Right forelimb (tissue), 1 donor: ENCODE results near the gene RFX1.
"Not testable (repeated sequence)": the region's sequence is repeated elsewhere in the genome, so short reads cannot be mapped to it uniquely, and the experiment has no call there.

ENCODE experiments used
- DNase-seq: peaks from one replicate; pipeline ENCODE4 v3.0.0-alpha.2; 2018

The RFX1 gene

DNA sequence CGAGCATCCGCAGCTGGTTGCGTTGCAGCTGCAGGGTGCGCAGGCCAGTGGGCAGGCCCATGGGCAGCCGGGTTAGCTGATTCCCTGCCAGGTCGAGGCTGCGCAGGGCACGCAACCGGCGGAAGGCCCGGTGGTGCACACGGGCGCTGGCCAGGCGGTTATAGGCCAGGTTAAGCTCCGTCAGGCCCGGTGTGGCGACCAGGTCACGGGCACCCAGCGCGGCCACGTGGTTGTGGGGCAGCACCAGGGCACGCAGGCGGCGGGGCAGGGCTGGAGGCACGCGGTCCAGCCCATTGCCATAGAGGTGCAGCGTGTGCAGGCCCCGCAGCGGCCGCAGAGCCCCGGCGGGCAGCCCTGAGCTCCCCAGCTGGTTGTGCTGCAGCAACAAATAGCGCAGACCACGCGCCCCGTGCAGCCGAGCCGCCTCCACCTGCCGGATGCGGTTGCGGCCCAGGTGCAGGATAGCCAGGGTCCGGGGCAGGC lies 73.2 kb downstream of the RFX1 start:
- no peak for DNase-seq

DNA sequence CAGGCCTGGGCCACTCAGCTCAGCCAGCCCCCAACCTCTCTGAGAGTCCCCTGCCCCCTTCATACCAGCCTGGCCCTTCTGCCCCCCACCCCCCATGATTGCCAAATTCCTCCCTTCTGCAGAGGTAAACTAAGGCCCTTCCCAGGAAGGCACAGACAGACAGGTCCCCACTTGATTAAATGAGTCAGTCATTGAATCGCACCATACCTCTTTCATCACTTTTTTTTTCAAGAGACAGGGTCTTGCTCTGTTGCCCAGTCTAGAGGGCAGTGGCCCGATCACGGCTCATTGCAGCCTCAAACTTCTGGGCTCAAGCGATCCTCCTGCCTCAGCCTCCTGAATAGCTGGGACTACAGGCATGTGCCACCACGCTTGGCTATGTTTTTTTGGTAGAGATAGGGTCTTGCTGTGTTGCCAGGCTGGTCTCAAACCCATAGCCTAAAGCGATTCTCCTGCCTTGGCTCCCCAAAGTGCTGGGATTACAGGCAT lies 73.9 kb downstream of the RFX1 start:
- no peak for DNase-seq

DNA sequence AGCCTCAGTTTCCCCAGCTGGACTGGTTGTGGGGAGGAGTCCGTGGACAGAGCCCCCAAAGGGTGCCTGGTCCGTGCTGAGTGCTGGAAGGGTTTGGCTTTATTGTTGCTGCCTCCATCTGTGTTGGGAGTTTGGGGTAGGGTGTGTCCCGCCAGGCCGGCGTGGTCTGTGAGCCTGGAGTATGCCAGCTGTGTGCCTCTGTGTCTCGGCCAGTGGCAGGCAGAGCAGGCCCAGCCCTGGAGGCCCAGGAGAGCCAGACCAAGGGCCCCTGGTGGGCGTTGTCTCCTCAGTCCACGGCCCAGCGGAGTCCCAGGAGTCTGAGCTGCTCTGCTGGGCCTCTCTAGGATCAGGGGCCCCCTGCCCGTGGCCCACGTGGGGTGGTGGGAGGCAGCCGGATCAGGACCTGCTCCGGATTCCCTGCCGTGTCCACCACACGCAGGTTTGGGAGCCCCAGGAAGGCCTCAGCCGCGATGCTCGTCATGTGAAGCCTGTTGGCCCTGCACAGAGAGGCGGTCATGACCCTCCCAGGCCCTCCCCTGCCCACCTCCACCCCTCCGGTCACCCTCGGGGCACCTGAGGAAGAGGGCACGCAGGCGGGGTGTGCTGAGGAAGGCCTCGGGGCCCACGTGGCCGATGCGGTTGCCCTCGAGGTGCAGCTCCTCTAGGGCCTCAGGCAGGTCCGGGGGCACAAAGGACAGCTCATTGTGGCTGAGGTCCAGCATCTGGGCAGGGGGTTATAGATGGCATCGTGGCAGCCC lies 74.5 kb downstream of the RFX1 start:
- DNase-seq = no peak

DNA sequence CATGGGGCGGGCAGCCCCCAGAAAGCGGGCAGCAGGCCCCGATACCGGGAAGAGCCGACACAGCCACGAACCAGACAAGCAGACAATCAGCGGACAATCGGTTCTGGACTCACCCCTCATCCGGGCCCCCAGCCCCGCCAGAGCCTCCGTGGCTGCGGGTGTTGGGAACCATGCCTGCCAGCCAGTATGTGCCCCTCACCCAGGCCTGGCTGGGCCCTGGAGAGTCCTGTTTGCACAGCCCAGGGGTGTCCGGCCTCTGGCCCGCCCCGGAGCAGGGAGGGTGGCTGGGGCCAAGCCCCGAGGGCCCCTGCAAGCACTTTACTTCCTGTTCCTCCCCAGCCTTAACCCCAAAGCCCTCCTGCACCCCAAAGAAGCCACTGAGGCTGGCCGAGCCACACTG lies 75.7 kb downstream of the RFX1 start:
- DNase-seq = no peak

DNA sequence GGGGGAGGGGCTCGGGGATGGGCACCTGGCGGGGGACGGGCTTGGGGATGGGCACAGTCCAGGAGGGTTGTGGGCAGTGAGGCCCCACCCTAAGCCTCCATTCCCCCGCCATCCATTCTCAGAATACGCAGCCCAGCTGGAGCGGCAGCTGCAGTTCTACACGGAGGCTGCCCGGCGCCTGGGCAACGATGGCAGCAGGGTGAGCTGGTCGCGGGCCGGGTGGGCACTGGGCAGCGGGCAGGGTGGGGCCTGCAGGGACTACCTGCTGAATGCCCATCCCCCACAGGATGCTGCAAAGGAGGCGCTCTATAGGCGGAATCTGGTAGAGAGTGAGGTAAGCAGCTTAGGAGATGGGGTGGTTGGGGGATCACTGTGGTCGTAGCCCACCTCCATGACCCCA lies 76.2 kb downstream of the RFX1 start:
- DNase-seq = no peak

DNA sequence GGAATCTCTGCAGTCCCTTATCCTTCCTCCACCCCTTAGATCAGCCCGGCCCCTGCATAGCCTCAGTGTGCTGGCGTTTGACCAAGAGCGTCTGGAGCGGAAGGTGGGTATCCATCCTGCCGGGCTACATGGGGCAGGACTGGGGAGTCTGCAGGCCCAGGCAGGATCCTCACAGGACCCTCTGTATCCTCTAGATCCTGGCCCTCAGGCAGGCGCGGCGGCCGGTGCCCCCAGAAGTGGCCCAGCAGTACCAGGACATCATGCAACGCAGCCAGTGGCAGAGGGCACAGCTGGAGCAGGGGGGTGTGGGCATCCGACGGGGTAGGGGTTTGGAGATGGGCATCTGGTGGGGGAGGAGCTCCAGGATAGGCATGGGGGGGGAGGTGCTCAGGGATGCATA lies 76.8 kb downstream of the RFX1 start:
- no peak for DNase-seq

DNA sequence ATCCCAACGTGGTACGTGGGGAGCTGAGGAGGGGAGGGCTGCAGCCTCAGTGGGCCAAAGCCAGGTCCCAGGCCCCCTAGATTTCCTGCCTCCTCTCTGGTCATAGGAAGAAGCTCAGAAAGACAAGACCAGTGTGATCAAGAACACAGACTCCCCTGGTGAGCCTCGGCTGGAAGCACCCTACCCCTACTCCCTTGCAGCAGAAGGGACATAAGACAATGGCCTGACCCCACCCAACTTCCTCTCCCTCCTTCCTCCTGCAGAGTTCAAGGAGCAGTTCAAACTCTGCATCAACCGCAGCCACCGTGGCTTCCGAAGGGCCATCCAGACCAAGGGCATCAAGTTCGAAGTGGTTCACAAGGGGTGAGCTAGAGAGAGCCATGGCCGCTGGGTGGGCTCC lies 79.4 kb downstream of the RFX1 start:
- DNase-seq = no peak

DNA sequence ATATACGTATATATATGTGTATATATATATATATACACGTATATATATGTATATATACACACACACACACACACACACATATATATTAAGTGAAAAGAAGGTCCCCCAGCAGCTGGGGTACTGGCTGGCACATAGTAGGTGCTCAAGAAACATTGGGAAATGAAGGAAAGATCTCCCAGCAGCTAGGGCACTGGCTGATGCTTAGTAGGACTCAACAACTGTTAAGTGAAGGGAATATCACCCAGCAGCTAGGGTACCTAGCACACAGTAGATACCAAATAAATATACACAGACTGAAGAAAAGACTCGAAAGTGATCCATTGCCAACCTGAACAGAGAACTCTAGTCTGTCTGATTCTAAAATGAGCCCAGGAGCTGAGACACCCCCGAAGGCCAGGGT lies 80.1 kb downstream of the RFX1 start:
- no peak for DNase-seq

DNA sequence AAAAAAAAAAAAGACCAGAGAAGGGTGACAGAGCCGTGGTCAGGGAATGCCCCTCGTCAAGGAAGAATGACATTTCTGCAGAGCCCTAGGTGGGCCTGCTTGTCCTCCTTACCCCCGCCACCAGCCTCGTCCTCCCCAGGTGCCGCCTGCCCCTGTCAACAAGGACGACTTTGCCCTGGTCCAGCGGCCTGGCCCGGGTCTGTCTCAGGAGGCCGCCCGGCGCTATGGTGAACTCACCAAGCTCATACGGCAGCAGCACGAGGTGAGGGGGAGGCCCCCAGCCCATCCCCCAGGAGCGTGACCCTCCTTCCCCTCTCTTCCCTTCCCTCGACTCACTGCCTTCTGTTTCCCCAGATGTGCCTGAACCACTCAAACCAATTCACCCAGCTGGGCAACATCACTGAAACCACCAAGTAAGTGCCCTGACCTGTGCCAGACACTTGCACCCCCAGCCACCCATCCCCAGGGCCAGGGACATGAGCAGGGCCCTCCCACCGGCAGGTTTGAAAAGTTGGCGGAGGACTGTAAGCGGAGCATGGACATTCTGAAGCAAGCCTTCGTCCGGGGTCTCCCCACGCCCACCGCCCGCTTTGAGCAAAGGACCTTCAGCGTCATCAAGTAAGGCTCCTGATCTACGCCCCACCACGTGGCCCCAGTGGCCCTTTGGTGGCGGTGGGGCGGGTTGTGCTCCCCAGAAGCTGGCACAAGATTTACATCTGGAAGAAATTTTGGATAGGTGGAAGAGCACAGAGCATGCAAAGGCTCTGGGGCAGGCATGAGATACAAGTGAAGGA lies 82.7 kb downstream of the RFX1 start:
- no peak for DNase-seq

DNA sequence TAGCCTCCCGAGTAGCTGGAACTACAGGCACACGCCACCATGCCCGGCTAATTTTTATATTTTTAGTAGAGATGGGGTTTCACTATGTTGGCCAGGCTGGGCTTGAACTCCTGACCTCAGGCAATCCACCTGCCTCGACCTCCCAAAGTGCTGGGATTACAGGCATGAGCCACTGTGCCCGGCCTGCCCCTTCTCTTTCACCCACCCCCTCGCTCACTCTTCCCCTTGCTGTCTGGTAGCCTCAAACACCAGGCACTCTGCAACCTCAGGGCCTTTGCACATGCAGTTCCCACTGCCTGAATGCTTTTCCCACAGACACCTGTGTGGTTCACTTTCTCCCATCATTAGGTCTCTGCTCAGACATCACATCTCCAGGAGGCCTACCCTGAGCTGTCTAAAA lies 84.0 kb downstream of the RFX1 start:
- not testable (repeated sequence) for DNase-seq

DNA sequence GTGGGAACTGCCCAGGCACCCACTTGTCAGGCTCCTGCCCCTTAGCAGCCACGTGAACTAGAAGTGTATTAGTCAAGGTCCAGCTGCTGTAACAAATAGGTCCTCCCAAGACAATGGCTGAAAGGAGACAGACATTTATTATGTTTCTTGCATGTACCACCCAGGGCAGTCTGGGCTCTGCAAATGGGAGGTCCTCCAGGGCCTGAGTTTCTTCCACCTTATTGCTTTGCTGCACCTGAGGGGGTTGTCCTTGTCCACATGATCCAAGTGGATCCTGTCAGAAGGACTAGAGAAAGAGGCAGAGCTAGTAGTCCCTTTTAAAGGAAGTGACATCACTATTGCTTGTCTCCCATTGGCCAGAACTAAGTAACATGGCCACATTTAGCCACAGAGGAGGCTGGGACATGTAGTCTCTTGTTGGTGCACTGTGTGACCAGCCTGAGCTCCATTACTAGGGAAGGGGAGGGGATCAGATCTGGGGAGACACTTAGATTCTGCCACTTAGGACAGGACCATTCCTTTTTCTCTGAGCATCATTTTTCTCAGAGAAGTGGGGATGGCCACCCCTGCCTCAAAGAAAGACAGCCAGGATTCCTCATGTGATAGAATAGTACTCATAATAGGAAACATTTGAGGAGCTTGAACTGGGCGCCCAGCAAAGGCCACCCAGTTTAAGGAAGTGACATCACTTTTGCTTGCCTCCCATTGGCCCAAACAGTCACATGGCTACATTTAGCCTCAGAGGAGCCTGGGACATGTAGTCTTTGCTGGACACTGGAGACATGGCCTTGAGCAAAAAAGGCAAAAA lies 85.0 kb downstream of the RFX1 start:
- DNase-seq = no peak

DNA sequence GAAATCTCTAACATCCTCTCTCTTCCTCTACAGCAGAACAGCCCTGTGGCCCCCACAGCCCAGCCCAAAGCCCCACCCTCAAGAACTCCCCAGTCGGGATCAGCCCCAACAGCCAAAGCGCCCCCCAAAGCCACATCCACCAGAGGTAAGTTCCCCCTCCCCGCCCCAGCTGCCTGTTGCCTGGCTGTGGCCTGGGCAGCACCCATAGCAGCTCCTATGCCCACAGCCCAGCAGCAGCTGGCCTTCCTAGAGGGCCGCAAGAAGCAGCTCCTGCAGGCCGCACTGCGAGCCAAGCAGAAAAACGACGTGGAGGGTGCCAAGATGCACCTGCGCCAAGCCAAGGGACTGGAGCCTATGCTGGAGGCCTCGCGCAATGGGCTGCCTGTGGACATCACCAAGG lies 85.6 kb downstream of the RFX1 start:
- DNase-seq = no peak

DNA sequence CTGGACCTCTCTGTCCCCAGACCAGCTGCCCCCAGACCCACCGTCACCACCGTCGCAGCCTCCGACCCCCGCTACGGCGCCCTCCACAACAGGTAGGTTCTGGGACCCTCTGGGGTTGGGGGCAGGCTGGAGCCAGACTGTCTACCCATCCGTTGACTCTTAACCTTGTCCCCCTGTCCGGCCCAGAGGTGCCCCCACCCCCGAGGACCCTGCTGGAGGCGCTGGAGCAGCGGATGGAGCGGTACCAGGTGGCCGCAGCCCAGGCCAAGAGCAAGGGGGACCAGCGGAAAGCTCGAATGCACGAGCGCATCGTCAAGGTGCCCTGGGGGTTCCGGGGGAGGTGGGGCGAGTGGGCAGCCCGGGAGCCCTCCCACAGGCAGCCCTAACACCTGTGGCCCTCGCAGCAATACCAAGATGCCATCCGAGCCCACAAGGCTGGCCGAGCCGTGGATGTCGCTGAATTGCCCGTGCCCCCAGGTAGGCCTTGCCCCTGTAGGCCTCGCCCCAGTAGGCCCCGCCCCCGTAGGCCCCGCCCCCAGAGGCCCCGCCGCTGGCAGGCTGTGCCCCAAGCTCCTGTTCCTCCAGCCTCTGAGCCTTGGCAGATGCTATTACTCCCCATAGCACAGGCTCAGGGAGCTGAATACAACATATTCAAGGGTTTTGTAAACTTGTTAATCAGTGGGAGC lies 87.3 kb downstream of the RFX1 start:
- no peak for DNase-seq

DNA sequence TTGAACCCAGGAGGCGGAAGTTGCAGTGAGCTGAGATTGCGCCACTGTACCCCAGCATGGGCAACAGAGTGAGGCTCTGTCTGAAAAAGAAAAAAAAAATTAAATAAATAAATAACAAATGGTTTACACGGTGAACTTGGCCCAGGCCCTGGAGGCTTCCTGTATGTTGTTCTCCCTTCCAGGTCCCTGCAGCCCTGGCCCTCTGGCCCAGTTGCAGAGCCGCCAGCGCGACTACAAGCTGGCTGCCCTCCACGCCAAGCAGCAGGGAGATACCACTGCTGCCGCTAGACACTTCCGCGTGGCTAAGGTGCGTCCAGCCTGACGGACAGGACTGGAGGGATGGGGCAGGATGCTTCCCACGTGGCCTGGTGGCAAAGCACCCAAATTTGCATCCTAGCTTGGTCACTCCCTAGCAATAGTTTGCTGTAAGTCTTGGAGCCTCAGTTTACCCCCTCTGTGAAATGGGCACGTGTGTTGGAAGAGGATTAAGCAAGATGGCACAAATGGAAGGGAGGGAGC lies 88.2 kb downstream of the RFX1 start:
- no peak for DNase-seq

DNA sequence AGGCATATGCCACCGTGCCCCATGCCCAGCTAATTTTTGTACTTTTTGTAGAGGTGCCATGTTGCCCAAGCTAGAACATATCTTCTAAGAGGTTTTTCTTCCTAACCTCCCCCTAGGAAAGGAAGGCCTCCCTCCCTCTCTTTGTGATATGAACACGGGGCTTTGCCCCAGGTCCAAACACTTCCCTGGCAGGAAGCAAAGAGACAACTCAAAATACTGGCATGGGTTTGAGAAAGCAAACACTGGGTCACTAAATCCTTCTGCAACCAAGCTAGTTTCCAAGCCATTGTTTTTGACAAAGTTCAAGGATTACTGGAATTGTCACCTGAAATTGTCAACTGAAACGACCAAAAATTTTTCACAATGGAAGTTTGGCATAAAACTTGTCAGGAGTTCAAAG lies 91.3 kb downstream of the RFX1 start:
- no peak for DNase-seq

DNA sequence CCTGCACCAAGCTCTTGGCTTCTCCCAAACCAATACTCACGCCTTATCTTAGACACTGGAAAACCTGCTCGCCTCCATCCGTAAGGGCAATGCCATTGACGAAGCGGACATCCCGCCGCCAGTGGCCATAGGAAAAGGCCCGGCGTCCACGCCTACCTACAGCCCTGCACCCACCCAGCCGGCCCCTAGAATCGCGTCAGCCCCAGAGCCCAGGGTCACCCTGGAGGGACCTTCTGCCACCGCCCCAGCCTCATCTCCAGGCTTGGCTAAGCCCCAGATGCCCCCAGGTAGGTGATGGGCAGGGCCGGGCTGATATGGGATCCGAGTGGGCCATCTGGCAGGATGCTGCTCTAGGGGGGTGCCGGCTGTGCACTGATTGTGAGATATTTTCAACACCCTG lies 92.8 kb downstream of the RFX1 start:
- DNase-seq = no peak
